GM19452 (cell line): Measurements from ENCODE around the gene MGRN1.

Experiments
- ATAC-seq: cut with Tn5 transposase; IDR thresholded peaks from one replicate; pipeline ENCODE4 v1.9.1; 2021; ENCODE audit not compliant: unreplicated experiment

Gene MGRN1

DNA sequence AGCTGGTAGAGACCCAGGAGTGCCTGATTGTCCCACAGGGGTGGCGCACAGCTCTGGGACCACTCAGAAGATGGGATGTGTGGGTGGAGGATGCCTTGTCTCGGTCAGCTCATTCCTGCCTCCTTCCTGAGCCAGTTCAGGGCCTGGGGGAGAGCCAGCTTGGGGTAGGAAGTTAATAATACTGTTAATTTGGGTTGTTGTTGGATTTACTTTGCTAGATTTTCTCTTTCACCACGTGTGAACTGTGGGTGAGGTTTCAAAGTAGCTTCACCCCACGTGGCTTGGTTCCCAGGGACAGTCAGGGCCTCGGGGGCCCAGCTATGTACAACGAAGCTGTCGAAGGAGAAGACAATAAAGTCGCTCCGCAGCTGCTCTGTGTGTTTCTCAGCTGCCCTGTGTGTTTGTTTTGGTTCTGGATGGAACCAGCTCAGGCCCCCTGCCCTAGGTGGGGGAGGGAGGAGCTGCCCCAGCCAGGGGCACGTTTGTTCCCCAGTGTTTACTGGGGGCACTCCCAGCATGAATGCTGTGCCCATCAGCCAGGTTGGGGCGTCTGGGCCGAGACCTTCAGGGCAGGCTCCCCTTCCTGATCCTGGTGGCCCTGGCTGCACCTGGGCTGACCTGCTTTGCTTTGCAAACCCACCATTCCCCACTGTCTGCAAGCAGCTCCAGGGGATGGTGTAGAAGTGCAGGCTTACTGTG, 71.0 kb downstream of the MGRN1 start:
- no peak for ATAC-seq

DNA sequence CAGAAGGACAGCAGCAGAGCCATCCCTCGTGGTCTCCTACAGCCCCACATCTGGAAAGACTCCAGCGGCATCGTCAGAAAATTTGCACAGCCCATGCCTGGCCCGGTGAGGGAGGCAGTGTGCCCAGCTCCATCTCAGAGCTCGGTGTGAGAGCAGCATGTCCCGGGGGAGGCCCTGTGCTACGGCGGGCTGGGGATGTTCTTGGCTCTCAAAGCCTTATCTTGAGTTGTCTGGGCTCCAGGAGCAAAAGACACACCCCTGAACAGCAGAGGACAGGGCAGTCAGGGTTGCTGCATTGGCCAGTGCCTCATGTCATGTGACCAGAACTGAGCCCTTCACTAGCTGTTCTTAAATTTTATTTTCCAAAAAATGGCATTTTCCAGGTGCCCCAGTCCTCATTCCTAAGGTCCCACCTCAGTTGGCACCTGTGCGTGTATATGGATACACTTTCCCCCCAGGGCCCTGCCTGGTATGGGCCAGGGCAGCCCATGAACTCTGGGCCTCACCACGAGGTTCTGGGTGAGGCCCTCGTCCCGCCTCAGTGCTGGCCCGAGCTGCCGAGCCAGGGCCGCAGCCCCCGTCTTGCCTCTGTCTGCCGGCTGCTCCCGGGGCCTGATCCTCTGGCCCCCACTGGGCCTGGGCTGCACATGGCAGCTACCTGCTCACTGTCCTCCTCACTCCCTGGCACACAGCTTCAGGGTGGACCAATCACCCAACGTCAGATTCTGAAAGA, 71.7 kb downstream of the MGRN1 start:
- ATAC-seq, result no peak

DNA sequence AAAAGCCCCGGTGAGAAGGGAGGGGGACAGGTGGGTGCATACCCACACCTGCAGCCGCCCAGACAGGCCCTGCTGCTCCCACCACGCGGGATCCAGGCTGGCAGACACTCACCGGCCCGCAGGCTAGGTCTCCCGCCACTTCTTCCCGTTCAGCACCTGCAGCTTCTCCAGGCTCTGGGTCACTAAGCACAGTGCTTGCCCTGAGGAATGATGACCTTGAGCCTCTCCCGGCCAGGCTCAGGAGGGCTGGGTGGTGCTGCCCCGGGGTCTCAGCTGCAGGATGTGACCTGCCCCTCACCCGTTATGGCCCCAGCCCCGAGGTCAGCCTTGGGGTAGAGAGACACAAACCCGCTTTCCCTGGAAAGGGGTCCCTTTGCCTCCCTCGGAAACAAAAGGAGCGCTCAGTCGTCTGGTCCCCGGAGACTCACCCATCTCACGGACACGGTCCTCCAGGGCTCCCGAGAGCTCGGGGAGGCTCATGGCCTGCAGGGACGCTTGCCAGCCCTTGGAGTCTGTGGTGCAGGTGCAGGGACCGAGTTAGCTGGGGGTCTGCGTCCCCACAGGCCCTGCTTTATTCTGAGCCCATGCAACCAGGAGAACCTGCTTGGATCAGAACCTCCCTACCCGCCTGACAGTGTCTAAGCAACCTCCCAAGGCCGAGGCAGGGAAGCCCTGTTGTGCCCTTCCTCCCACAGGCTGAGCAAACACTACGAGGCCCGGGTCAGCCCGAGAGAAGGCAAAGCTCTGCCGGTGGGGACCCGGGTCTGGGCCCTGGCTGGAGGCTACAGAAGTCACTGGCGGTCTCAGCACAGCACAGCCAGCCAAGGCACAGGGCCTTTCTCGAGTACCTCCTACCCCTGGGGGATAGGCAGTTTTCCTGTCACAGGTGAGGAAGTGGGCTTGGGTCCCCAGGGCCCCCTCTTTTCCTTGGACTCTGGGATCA, 72.5 kb downstream of the MGRN1 start:
- ATAC-seq, result no peak

DNA sequence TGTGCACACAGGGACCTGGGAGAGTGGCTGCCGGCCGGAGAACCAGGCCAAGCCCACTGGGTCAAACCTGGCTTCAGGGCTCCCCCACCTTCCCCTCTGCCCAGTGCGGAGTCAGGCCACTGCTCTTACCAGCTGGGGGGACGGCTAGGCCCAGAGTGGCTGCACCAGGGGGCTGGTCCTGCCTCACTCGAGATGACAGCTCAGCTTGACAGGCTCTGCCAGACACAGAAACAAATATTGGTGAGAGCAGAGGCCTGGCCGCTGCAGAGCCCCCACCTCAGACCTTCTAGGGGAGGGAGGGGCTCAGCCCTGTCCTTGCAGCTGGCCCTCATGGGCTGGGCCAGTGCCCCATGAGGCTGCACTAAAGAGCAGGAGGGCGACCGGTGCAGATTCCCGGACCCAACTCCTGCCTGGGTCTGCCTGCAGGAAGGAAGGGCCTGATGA, 73.2 kb downstream of the MGRN1 start:
- no peak for ATAC-seq

DNA sequence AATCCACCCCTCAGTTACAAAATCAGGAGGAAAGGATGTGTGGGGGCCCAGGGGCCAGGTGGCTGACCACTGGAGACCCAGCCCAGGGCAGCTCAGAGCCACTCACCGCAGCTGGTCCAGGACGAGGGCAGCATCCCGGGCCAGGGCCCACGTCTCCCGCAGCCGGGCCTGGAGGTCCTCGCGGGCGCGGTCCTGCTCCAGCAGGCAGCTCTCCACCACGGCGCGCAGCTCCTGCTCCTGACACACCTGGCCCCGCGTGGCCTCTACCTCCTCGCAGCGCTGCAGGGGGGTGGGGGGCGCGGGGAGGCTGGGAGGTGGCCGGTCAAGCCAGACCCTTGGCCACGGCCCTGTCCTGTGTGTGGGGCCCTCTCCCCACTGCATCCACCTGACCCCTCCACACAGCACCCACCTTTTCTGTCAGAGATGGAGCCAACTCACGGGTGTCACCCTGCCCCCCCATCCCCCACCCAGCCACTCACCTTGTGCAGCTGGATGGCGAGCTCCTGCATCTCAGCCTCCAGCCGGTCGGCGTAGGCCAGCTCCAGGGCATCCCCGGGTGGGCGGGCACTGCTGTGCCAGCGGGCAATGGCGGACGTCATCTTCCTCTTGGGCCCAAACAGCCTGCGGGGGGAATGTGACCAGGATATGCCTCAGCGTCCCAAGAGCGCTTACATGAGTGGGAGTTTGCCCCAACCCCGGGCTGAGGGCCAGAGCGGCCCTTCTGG, 73.9 kb downstream of the MGRN1 start:
- ATAC-seq, result no peak

DNA sequence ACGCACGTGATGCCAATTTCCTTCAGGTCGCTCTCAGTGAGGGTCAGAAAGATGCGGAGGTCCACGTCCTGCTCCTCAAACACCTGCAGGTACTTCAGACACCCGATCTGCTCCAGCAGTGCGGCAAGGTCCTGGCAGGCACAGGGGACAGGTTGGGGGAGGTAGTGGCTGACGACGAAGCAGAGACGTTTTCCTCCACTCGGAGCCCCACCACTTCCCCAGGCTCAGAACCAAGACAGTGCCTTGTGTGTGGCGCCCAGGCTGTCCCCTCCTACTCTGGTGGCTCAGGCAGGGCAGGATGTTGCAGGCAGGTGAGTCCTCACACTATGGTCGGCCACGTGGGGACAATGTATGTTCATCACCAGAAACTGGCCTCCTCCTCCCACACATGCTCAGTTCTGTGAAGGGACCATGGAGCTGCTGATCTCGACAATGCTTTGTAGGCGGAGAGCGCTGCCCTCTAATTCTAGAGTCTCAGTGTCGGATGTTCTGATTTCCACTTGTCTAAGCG, 74.5 kb downstream of the MGRN1 start:
- ATAC-seq, result no peak

DNA sequence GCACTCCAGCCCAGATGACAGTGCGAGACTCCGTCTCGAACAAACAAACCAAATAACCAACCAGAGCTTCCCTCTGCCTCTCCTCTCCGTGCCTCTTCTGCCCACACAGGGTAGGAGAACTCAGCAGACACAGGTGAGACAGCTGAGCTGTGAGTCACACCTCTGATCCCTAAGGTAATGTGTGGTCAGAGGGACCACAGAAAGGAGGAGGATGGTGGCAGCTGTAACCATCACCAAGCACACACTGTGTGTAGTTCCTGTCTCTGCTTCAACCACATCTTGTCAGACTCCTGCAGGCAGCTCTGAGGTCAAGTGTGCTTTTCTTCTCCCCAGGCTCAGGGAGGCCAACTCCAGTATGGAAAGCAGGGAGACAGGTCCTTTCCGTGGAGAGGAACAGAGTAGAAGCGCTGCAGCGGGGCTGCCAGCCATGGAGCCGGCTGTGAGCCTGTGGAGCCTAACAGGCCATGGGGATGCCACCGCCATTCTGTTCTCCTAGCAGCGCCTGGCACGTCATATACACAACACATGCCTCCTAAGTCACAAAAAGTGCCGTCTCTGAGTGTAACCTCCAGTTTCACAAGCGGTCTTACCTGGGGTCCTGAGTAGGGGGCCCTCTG, 75.9 kb downstream of the MGRN1 start:
- no peak for ATAC-seq

DNA sequence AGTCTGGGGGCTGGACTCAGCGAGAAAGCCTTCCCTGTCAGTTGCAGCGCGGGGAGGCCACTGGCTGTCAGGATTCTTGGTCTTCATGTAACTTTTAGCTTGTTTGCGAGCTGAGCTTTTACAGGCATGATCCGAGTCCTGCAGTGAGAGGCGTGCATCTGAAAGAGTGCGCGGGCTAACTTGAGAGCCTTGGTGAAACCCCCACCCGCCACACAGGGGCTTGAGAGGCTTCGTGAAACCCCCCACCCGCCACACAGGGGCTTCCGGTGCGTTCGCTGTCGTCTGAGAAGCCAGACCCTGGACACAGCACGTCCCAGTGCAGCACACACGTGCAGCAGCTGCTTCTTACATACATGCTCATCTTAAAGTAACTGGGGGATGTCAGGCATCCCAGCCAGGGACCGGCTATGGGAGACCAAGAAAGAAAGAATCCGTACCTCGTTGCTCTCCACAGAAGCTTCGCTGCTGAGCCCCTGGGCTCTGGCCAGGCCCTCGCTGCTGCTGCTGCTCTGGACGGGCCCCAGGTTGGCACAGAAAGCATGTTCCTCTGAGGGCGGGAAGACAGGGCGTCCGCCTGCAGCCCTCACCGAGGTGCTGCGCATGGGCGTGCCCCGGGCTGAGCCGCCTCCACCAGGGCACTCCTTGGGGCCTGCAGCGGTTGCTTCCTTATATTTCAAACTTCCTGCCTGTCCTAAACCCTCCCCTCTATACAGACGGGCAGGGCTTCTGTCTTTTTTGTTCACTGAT, 76.5 kb downstream of the MGRN1 start:
- ATAC-seq, result no peak

DNA sequence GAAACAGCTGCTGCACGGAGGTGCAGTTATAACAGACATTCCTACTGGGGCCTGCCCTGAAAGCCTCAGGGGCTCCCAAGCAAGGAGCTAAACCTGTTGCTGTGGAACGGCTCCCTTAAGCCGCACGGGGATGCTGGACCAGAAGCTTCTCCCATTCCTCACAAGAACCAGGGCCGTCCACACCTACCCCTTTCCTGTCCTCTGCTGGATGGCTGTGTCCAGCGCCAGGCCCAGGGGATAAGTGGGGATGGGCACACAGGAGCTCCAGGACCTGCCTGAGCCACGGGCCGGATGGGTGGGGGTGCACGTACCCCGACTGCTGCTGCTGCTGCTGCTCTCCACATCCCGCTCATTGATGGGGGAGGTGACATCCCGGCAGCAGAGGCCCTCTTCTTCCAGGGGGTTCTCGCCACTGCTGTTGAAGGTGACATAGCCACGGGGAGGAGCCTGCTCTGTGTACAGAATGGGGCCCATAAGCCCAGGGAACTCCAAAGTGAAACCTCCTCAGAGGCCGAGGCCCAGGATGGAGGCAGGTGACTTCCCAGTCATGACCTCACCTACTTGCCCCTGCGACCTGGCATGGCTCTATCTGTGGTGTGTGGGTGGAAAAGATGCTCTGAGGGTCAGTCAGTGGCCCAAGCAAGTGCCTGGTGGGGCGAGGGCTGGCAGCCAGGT, 77.3 kb downstream of the MGRN1 start:
- no peak for ATAC-seq

DNA sequence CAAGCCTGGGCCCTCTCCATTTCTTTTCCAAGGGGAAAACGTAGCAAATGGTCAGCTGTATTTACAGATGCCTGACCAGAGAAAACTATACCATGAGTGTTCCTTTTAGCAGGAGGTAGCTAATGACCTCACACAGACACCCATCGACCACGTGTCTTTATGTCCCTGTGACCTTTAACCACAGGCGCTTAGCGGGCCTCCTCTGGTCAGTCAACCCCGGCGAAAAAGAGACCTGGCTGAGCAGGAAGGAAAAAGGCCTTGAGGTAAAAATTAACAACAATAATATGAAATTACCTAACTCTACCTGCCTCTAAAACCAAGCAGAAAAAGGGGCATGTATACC, 77.8 kb downstream of the MGRN1 start:
- no peak for ATAC-seq

DNA sequence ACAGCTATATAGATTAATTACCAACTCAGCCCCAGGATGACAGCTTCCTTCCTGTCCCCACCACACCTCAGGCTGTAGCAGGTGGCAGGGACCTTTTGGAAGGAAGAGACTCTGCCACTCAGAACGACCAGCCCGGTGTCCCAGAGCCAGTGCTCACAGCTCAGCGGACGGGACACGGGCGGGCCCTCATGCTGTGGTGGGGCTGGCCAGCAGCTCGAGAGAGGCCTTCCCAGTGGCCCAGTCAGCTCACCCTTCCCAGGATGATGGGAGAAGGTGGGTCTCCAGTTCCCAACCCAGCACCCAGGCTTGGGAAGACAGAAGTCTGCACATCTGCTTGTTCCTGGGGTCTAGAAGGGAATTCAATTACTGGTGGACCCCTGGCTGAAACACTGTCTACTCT, 79.3 kb downstream of the MGRN1 start:
- ATAC-seq, result no peak

DNA sequence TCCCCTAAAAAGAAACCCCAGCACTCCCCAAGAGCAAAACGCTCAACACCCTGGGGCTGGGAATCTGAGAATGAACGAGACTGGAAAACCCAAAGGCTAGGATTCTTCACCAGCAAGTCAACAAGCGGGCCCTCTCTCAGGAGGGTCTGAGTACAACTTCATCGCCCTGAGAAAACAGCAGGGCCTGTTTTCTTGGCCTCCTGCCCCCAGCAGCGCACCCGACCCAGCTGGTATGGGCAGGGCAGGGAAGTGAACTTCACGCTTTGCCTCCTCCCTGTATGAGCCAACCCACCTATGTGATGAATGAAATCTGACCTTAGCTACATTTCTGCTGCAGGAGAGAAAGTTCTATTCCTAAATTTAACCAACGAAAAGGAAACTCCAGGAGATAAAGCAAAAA, 79.9 kb downstream of the MGRN1 start:
- ATAC-seq, result no peak

DNA sequence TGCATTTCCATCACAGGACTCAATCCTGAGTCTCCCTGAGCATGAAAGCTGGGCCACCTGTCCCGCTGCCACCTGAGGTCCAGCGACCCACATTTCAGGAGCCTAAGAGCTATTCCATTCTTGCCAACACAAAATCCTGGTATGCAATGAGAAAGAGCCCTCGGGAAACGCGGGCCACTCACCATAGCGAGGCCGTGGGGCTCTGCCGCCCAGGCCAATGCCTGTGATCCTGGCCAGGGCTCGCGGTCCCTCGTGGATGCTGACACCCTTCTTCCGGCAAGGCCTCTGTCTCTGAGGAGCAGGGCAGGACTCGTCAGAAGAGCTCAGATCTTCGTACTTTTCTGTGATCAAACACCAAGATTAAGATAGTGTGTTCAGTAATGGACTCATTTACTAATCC, 80.3 kb downstream of the MGRN1 start:
- ATAC-seq, result no peak

DNA sequence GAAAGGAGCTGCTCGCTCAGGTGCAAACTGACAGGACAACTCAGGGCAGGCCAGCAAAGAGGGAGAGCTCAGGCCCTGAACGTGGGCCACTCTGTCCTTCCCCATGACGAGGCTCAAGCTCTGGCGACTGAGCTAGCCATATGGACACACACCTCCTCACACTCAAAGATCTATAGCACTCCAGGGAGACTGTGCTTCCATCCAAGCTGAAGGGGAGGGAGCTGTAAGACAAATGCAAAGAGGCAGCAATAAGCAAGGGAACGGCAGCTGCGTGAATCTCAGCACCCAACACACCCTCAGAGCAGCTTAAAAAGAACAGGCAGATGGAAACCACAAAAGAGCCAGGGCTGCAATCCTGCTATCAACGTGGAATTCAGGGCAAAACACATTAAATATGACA, 82.2 kb downstream of the MGRN1 start:
- no peak for ATAC-seq

DNA sequence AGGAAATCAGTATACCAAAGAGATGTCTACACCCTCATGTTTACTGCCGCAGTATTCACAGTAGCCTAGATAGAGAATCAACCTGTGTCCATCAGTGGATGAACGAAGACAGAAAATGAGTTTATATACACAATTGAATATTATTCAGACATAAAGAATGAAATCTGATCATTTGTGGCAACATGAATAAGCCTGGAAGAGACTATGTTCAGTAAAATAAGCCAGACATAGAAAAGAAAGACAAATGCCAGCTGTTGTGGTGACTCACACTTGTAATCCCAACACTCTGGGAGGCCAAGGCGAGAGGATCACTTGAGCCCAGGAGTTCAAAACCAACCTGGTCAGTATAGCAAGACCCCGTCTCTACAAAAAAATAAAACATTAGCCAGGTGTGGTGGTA, 84.9 kb downstream of the MGRN1 start:
- no peak for ATAC-seq

DNA sequence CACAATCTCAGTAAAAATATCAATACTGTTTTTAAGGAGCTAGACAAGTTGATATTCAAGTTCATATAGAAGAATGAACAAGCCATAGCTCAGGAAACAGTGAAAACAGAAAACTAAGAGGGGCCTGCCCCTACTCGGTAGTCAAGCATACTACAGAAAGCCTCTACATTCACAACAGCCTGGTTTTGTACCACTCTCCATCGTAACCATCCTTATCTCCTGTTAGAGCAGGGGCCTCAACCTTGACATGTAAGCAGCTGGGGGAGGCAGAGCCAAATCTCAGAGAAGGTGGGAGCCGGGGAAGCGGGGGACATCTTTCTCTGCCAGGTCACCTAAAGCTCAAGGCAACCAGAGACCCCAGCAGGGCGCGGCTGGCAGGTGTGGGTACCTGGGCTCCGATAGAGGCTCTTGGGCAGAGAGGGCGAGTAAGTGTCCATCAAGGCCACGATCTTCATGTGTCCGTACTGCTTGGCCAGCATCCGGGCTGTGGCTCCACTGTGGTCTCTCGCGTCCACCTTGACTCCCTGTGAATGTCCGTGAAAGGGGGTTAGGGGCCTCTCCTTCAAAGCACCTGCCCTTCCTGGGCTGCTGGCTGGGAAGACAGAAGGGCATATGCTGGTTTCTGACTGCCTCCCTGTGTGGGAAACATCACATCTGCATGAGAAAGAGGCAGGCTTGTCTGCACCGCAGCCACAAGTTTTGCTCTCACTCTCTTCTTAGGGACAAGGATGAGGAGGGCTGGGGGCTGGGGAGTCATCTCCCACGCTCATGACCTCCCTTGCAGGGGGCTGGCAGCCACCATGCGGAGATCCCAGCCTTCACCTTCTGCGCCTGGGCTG, 89.3 kb downstream of the MGRN1 start:
- no peak for ATAC-seq

DNA sequence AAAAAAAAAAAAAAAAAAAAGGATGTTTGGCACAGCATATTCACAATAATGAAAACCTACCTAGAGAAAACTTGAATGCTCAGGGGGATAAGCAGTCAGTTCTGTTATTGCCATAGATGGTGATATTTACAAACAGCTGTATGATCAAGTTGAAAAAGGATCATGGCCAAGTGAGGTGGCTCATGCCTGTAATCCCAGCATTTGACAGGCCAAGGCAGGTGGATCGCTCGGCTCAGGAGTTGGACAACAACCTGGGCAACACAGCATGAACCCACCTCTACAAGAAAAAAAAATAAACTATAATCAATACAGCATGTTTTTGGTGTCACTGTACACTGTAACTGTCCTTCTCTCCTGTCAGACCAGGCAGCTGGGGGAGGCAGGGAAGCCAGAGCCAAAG, 90.4 kb downstream of the MGRN1 start:
- no peak for ATAC-seq

DNA sequence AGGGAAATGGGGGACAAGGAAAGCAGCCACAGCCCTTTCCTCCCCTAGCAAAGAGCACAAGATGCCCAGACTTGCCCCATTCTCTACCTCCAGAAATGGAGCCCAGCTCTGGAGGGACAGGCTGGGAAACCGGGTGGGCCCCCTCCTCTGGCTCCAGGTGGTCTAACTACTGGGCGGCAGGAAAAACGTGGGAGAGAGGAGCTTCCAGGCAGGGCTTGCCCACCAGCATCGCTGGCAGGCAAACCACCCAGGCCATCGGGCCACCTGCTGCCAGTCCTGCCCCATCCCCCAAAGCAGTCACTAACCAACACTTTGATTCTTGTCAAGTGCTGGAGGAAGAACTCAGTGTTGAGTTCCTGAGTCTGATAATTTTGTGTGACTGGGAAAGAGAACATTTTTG, 93.8 kb downstream of the MGRN1 start:
- ATAC-seq, result no peak
